ENCODE measurements around the gene ARHGAP23.

ARHGAP23 gene, protein sequence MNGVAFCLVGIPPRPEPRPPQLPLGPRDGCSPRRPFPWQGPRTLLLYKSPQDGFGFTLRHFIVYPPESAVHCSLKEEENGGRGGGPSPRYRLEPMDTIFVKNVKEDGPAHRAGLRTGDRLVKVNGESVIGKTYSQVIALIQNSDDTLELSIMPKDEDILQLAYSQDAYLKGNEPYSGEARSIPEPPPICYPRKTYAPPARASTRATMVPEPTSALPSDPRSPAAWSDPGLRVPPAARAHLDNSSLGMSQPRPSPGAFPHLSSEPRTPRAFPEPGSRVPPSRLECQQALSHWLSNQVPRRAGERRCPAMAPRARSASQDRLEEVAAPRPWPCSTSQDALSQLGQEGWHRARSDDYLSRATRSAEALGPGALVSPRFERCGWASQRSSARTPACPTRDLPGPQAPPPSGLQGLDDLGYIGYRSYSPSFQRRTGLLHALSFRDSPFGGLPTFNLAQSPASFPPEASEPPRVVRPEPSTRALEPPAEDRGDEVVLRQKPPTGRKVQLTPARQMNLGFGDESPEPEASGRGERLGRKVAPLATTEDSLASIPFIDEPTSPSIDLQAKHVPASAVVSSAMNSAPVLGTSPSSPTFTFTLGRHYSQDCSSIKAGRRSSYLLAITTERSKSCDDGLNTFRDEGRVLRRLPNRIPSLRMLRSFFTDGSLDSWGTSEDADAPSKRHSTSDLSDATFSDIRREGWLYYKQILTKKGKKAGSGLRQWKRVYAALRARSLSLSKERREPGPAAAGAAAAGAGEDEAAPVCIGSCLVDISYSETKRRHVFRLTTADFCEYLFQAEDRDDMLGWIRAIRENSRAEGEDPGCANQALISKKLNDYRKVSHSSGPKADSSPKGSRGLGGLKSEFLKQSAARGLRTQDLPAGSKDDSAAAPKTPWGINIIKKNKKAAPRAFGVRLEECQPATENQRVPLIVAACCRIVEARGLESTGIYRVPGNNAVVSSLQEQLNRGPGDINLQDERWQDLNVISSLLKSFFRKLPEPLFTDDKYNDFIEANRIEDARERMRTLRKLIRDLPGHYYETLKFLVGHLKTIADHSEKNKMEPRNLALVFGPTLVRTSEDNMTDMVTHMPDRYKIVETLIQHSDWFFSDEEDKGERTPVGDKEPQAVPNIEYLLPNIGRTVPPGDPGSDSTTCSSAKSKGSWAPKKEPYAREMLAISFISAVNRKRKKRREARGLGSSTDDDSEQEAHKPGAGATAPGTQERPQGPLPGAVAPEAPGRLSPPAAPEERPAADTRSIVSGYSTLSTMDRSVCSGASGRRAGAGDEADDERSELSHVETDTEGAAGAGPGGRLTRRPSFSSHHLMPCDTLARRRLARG (N-terminal part only)

DNA sequence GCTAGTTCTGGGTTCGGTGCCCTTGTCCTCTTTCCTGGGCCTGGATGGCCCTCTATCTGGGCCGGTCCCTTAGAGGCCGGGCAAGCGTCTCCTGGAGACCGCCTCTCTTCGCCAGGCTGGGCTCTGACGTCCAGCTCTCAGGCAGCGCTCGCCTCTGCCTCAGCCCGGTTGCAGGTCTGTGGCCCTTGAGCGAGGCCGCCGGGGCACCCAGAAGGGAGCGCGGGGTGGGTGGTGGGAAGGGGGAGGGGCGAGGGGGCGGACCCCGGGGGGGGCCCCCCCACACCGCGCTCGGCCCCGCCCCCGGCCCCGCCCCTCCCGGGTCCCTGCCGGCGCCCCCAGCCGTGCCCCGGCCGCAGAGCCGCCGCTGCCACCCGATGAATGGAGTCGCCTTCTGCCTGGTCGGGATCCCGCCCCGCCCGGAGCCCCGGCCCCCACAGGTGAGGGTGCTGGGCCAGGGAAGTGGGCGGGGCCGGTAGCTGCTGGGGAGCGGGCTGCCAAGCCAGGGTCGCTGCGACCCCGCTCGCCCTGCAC lies at the start of gene ARHGAP23:
ARHGAP23 (plus strand) TSS at position 353 of the 531 bp plus-strand sequence; CDS start at position 375, 22 bp downstream.
- DNase-seq, result no peak

DNA sequence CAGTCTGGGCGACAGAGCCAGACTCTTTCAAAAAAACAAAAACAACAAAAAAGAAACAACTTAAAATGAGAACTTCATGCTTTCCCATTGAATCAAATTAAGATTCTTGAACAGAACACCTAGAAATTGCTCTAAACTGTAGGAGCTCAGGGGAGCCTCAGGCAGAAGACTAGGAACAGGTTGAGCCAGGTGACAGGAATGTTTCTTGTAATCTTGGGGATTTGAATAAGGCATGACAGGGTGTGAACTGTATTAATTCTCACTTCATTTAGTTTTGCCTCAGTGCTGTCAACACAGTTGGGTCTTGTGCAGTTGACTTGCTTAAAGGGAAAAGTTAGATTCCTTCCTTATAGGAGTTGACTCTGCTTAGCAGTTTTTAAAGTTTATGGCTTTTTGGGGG lies 48.8 kb upstream of the ARHGAP23 start:
- DNase-seq, result no peak

DNA sequence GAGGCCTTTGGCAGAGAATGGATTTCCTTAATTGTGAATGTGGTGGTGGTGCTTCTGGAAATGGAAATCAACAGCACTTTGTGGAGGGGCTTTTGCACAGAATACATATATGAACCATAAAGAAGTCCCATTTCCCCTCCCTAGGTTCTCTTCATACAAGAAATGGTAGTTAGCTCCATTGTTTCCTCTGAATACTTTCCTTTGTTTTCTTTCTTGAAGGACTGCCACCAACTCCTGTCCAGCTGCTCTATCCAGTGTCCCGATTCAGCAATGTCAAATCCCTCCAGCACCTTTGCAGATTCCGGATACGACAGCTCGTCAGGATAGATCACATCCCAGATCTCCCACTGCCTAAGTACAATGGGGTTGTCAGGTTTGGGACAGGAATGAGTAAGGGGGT lies 33.2 kb upstream of the ARHGAP23 start:
- DNase-seq, result no peak

DNA sequence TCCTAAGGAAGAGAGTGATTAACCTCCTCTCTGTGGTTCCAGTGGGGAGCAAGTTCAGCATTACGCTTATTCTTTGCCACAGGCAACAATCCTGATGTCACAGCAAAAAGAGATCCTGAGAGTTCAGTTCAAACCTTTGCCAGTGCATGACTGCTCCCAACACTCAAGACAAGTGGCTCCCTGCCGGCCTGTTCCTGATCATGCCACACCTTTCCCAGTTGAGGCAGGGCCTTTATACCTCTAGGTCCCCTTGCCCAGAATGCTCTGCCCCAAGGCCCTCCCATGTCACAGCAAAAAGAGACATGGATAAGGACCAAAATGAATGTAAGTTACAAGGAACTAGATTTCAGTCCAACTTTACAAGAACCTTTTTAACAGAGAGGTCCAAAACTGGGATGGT lies 31.0 kb upstream of the ARHGAP23 start:
- no peak for DNase-seq

DNA sequence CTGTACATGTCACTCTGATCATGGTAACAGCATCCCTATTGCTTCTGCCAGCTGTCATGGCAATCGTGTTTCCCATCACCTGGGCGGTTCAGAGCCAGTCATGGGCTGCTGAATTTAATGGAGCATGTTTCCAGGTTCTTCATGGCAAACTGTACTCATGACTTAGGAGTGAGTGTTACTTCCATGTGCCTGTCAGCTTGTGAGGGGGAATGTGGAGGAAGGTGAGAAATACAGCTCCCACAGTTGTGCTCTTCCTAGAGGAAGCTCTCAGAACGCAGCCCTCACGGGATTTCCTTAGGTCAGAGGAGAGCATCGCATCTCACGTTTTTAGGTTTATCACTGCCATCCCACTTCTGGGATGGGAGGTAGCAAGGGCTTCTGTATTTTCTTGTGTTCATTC lies 28.0 kb upstream of the ARHGAP23 start:
- no peak for DNase-seq

DNA sequence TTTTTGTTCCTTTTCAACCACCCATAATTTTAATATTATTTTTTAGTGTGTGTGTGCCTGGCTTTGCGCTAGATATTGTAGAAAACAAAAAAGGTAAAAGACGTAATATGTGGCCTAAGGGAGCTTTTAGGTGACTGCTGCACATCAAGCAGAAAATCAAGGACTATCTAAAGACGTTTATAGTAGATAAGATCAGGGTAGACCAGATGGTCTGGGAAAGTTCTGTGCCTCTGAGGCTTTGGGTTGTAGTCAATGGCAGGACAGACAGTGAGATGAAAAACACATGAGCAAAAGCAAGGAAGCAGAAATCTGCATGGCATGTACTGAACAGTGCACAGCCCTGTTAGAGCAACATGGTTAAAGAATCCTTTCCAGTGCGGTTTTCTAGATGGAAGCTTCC lies 26.8 kb upstream of the ARHGAP23 start:
- DNase-seq, result no peak

DNA sequence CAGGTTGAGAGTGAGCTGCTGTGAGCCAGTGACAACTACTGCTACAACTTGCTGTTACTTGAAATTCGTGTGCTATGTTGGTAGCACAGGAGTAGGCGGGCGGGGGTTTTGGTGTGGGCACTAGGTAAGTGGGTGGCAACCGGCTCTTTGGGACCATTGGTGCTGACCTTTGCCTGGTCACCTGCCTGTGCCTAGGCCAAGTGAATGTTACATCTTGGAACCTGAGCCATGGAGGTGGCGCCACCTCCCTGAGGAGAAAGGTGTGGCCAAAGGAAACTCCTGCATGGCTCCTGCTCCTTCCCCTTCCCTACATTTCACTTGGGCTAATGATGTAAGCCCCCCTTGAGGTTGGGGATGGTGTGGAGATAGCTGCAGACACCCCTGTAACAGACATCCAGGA lies 25.4 kb upstream of the ARHGAP23 start:
- no peak for DNase-seq

DNA sequence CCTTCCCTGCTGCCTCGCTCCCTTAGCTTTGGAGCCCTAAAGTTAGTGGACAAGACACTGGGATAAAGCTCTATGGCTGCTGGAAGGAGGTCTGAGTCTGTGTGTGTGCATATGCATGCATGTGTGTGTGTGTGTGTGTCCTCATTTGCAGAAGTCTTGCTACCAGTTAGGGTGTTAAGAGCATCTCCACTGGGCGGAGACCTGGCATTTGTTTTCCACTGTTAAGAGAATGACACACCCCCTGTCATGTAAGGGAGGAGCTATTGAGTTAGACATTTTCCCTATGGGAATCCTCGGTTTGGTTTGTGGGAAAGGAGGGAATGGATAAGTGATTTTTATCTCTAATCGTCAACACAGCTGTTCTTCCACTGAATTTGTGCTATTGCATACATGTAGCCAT lies 24.8 kb upstream of the ARHGAP23 start:
- no peak for DNase-seq

DNA sequence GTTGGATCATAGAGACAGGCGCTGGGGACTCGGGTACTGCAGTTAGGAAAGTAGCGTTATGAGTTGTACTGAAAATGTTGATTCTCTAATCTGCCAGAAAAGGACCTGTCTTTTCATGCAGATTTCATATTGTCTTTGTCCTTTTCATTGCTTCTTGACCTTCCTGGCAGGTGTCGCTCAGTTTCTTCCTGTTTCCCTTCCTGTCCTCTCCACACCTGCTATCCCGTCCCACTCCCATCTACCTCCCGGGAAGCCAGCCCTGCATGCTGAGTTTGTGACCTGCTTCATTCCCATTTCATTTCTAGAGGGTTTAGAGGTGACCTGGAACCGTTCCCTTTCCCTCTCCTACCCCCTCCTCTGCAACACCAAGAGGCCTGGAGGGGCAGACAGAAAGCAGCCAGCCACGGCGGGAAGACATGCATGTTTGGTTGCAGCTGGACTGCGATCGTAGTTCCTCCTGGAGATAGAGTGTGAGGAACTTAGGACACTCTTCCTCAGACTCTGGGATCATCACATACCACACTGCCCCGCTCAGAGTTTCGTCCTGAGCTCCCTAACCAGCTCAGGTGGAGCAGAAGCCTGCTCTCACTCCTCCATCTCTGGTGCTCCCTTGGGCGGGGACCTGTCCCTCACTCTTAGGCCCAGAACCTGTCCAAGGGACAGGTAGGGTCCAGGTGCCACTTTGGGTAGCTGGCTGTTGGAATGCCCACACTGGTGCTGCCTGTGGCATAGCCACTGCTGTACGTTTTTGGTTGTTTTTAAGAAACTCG lies 23.9 kb upstream of the ARHGAP23 start:
- no peak for DNase-seq

DNA sequence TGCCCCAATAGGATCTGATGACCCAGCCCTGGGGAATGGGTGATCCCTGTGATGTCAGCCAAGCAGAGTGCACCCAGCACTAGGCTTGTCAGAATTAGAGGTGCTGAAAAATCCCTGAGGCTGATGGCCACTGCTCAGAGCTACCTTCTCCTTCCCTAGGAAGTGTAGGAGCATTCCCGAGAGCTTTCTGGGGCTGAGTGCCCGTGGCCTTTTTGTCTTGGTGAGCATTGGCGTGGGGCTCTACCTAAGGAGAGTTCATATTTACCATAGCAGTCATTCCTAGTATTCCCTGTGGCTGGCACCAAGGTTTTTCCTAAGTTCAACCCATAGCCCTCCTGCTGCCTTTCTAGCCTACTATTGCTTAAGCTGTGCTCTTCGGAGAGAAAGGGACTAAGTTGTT lies 22.6 kb upstream of the ARHGAP23 start:
- DNase-seq, result no peak

DNA sequence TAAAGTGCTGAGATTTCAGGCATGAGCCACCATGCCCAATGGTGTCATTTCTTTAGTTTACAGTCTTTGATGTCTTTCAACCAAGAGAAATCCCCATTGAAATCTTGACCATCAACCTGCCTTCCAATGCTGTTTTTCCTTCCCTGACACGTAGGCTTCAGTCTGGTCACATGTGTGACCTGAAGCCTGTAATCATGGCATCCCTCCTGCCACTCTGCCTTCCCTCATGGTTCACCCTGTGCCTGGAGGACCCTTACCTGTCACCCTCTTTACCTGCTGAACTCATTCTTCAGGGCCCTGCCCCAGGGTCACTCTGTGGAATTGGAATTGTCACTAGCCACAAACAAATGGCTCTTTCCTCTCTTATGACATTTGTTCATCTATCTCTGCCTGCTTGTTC lies 18.1 kb upstream of the ARHGAP23 start:
- no peak for DNase-seq

DNA sequence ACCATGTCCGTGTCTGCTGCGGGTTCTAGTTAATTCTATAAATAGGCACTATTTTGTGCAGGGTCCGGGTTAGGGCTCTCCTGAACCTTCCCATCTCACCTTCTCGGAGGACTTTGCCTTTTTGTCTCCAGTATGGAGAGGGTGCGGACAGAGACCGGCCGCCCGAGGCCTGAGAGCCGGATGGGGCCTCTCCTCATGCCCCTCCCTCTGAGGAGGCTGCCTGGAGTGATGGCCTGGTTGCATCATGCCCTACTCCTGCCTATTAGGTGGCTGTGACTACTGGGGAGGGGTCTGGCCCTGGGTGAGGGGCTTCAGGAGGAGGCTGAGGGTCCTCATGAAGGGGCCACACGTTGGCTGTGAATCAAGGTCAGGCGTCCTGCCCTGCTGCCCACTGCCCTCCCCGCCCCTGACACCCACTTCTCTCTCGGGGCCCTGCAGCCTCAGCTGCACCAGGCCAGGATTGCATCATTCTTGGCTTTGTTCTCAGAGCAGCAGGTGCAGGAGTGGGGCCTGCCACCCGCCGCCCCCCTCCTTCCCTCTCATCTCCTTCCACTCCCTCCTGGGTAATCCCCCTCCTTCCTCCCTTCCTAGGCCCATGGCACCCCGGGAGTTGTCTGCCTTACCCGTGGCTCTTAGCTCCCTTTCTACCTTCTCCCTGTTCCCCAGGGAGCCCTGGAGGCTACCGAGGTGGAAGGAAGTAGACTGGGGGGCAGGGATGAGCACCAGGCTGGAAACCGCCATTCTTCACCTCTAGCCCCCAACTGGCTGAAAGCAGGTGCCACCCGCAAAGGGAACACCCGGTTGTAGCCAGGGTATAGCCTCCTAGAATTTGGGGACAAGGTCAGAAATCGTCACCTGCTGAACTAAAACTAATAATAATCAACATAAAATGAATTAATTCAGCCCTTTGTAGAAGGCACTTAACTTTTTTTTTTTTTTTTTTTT lies 12.7 kb upstream of the ARHGAP23 start:
- DNase-seq, result no peak

DNA sequence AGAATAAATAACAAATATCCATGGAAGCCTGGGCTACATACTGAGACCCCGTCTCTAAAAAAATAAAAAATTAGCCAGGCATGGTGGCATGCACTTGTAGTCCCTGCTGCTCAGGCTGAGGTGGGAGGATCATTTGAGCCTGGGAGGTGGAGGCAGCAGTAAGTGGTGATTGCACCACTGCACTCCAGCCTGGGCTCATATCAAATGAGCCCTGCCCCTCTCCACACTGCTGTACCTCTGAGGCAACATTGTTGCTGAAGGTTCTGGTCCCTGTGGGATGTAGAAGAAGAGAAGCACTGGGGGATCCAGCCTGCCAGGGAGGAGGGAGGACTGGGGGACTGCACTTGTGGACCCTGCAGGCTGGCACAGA lies 11.4 kb upstream of the ARHGAP23 start:
- DNase-seq, result no peak

DNA sequence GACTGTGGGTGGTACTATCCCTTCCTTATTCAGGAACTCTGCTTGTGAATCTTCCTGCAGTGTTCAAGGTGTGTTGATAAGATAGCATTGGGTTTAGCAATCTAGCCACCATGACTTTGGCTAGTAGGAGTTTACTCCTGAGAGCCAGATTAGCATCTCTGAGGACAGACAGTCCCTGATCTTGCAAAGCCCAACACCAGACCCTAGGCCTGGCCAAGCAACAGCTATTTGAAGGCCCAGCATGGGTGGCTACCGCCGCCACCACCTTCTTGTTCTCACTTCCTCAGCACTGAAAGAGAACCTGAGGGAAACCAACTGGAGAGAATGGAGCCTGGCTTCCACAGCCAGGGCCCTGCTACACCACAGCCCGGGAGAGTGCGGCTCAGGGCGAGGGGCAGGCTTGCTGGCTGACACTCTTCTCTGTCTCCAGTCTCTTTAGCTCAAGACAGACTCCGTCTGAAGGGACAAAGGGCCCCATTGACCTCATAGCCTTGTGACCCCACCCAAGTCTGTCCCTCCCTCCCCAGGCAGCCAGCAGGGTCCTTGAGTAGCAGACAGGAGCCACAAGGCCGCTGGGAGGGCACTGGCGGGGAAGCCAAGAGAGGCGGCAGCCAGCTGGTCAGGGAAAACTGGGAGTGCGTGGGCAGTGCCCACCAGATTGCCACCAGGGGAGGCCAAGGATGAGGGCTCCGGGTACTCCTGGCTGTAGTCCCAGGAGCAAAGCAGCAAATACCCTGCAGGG lies 10.9 kb upstream of the ARHGAP23 start:
- no peak for DNase-seq

DNA sequence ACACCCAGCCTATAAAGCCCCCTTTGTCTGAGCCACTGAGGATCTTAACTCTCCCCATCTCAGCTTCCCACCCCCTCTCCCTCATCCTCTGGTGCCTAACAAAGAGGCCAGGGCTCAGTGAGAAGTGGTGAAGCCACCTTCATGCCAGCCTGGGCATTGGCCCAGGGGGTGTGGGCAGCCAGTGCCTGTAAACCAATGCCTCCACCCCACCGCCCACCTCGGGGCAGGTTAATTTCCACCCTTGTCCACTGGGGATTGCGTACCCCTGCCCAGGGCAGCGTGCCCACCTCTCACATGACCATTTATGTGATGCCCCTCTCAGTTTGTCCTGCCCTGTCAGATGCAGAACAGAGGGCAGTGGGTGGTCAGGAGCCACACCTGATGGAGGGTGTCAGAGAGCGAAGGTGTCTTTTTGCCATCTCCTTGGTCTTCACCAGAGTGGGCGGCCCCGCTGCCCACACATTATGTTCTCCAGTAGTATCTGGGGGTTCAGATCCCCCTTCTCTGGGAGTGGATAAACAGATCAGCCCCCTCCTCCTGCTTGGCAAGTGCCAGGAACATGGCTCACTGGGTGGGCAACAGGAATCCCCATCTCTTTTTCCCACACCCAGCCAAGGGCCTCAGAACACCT lies 10.1 kb upstream of the ARHGAP23 start:
- DNase-seq, result no peak

DNA sequence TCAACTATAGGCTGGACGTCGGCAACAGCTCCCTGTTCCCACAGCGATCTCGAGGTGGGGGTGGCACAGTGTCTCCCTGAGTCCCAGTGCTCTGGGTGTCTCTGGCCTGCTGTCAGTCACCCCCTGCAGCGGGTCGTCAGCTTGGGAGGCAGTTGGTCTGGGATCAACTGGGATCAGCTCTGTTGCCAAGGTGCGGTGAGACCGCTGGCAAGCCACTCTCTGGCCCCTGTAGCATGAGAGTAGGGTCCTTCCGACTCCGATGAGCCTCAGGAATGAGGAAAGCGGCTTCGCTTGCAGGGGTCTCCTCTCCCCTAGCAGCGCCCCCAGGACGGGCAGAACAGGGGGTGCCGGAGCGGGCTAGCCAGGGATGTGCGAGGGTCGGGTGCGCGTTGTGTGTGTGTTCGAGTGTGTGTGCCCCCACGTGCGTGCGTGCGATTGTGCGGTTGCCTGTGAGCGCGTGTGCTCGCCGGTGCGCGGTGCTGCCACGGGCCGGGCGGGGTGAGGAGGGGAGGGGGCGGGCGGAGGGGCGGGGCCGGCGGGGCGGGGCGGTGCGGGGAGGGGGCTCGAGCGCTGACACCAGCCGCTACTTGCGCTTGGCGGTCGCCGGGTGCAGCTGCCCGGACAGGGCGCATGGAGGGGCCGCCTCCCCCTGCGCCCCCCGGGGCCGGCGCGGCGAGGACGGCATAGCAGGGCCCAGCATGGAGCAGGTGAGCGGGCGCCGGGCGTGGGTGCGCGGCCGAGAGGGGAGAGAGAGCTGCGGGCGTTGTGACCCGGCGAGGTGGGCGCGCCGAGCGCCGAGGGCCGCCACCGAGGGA lies 9.4 kb upstream of the ARHGAP23 start:
- no peak for DNase-seq

DNA sequence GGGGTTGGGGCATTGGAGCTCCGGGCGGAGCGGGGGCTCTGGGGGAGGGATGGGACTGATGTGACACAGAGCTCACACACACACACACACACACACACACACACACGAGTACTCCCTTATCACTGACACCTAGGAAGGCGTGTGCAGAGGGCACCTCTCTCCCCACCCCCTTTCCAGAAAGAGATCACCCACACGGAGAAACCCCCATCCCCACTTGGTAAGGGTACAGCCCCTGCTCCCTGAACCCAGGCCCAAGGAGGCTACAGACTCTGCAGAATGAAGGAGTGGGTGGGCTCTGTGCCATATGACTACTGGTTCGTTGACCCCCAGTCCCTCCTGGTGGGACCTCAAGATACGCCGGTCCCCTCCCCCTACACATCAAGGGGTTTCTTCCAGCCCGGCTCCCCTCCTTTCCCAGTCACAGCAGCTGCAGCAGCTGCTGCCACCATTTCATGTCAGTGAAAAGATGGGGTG lies 8.7 kb upstream of the ARHGAP23 start:
- no peak for DNase-seq

DNA sequence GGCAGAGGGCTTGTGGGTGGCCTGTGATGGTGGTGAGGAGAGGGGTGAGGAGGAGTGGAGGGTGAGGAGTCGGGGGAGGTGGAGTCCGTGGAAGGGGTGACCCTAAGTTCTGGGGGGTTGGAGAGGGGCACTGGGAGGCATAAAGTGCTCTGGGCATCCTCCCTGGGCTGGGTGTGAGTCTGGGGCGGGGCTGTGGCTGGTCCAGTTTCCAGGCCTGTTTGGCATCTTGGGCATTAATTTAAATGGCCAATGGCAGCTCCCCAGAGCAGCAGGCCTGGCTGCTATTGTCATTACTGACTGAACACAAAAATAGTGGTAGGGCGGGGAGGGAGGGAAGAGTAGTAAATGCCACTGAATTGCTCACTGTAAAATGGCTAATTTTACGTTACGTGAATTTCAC lies 7.7 kb upstream of the ARHGAP23 start:
- no peak for DNase-seq

Data from SIG-M5 (cell line).